PC-9 (cell line): ENCODE results near the gene MAPT.

Experiments used
- EZH2 ChIP-seq: fragments of 200-600 bp; sonication (generic); IDR thresholded peaks from 2 replicates; pipeline ENCODE4 v1.8.0; 2017; ENCODE audit warnings: antibody characterized with exemption, low read depth
- TF ChIP-seq, protein P1 (sequence below): fragments of 200-600 bp; sonication (generic); conservative IDR thresholded peaks from 2 replicates; pipeline ENCODE4 v1.6.1; 2017; ENCODE audit warnings: mixed run types, antibody characterized with exemption, mild to moderate bottlenecking, moderate library complexity

- TF ChIP-seq, protein P1, sequence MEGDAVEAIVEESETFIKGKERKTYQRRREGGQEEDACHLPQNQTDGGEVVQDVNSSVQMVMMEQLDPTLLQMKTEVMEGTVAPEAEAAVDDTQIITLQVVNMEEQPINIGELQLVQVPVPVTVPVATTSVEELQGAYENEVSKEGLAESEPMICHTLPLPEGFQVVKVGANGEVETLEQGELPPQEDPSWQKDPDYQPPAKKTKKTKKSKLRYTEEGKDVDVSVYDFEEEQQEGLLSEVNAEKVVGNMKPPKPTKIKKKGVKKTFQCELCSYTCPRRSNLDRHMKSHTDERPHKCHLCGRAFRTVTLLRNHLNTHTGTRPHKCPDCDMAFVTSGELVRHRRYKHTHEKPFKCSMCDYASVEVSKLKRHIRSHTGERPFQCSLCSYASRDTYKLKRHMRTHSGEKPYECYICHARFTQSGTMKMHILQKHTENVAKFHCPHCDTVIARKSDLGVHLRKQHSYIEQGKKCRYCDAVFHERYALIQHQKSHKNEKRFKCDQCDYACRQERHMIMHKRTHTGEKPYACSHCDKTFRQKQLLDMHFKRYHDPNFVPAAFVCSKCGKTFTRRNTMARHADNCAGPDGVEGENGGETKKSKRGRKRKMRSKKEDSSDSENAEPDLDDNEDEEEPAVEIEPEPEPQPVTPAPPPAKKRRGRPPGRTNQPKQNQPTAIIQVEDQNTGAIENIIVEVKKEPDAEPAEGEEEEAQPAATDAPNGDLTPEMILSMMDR: no peak
- TF ChIP-seq EZH2: no peak
These were observed 118.8 kb downstream of the MAPT start for GRCh38 chr17:46013127-46013501.
